NCI-H2171 treated with DMSO at 0.1 percent for 48 hours (cell line): ENCODE data around the gene MAFG.

Experiments
- DNase-seq: peaks from one replicate; lab custom pipeline; 2025; lab: John Stamatoyannopoulos, UW

MAFG gene

DNA sequence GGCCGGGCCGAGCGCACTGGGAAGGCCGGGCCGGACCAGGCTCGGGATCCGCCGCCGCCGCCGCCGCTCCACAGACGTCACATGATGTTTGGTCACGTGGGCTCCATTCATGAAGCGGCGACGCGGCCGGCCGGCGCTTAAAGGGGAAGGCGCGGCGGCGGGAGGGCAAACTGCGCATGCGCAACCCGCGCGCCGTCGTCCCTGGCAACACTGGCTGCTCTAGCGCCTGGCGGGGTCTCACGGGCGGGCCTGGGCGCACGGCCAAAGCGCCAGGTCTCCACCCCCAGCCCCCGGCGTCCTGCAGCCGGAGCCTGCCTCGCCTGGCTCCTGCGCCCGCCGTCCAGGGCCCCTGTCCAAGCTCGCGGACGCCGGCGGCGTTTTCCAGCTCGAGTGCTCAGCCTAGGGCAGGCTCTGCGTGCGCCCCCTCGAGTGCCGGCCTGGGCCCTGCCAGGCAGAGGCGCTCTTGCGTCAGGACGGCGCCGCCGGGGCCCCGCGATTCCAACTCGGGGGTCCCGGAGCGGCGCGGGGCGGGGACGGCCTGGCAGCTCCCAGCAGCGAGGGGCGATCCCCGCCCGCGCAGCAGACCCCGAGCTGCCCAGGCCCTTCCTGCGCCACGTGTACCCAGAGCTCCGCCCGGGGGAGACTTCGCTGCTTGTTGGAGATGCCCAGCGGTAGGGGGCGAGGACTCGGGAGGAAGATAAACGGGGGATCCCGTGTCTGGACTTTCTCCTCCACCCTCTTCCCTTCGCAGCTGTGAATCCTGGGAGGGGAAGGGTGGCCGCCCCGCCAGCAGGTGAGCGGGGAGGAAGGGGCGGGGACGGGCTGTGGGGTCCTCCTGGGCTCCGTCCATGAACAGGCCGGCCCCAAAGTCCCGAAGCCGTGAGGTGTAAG is at the start of gene MAFG:
Gene MAFG, minus strand, starts transcription at position 83 of the 891 bp plus-strand sequence. CDS start 4,550 bp downstream, outside the sequence.
- DNase-seq: peak; percentile 92

DNA sequence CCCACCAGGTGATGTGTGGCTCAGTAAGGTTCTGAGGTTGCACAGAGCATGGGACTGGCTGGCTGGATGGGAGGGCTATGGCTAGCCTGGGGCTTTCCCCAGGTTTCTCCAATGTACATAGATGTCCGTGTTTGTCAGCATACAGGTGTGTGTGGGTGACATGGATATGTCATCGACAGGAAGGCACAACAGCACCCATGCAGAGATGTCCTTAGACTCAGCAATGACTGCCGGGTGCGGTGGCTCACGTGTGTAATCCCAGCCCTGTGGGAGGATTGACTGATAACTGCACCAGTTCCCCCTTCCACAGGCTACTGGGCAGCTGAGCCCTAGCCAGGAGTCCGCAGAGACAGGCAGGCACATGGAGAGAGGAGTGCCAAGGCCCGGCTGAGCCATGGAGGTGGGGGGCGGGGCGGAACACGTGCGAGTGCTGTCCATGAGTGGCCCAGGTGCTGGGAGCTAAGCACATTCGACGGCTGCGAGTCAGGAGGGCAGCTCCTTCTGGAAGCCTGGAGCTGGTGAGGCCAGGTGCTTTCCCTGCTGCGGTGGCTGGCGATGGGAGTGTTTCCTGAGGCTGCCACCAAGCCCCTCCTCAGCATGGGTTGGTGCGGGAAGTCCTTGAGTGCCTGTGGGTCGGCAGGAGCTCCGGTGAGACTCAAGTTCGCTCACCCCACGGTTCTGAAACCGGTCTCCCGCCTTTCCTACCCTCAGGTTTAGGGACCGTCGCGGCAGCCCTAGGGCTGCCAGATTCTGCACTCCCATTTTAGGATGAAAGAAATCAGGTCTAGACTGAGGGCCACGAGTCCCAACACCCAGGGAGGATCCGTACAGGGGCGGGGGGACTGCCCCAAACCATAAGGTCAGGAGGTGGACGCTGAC is 49.0 kb upstream of the MAFG start:
- DNase-seq: peak; percentile 55

DNA sequence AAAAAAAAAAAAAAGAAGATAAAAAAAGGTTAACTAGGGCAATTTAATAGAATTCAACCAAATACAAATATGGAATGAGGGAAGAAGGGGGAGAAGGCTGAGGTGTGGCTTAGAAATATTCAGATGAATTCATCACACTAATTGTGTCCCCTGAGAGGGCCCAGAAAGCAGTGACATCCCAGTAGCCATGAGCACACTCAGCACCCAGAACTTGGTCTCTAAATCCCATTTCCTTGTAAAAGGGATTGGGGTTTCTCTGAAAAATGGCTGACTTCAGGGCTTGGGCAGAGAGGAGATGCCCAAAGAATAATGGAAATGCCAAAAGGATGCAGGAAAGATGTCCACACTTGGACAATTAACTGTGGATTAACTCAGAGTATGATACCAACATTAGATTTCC is 45.9 kb upstream of the MAFG start:
- no peak for DNase-seq

DNA sequence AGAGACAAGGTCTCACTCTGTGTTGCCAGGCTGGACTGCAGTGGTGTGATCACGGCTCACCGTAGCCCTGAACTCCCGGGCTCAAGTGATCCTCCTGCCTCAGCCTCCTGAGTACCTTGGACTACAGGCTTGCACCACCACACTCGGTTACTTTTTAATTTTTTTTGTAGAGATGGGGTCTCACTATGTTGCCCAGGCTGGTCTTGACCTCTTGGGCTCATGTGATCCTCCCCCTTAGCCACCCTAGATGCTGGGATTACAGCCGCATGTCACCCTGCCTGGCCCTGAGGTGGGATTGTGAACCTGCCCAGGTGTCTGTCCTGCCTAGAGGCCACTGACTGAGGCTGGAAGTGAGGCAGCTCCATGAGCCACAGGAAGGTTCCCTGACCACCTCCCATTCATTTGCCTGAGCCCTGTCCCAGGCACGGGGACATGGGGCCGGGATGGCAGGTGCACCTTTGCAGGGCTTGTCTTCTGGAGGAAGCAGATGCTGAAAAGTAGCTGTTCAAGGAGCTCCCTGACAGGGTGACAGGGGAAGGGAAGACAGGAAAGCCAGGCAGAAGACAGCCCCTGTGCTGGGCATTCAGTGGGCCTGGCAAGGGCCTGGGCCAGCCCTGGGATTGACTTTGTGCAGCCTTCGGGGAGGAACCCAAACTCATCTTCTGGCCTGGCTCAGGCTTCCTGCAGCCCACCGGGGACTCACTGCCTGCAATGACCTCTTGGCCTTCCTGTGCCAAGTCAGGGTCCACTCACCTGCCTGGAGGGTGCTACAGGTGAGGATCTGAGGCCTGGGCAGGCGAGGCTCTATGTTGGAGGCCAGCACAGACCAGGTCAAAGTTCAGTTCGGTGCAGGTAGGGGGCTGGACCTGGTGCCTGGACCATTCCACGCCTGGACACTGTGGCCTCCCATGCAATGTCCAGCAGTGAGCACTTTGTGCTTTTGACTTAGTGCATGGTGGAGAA is 41.6 kb upstream of the MAFG start:
- DNase-seq: no peak

DNA sequence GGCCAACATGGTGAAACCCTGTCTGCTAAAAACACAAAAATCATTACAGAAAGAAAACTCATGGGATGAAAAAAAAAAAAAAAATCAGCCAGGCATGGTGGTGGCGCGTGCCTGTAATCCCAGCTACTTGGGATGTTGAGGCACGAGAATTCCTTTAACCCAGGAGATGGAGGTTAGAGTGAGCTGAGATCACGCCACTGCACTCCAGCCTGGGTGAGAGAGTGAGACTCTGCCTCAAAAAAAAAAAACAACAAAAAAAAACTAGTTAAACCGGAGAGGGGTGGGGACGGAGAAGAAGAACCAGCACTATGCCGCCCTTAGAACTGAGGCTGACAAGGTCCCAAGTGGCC is 40.8 kb upstream of the MAFG start:
- DNase-seq: no peak

DNA sequence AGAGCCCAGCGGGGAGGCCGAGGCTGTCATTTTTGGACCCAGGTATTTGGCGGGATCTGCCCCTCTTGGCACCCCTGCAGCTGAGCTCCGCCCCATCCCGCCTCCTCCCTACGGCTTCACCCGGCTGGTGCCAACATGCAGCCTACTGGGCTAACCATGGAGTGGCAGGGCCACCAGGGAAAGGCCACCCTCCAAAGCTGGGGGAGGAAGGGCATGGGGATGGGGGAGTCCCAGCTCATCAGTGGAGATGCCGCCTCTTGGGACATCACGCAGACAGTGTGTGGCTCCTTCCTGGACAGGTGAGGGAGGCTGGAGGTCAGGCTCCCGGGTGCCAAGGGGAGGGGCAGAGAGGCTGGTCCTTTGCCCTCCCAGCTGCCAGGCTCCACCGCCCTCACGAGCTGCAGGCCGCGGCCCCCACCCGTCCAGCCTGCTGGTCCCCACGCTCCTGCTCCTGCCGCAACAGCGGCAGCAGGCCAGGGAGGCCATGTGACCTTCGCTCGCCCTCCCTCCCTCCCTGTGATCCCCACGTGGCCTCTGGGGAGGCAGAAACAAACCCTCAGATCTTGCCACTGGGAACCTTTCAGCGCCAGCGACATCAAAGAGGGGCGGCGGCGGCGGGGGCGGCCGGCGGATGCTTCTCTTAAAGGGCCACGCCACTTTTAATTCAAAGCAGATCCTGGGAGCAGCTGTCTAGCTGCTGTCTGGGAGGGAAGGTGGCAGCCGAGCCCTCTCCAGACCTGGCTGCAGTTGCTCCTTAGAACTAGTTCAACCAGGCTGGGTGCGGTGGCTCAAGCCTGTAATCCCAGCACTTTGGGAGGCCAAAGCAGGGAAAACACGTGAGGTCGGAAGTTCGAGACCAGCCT is 40.2 kb upstream of the MAFG start:
- DNase-seq: peak; percentile 92

DNA sequence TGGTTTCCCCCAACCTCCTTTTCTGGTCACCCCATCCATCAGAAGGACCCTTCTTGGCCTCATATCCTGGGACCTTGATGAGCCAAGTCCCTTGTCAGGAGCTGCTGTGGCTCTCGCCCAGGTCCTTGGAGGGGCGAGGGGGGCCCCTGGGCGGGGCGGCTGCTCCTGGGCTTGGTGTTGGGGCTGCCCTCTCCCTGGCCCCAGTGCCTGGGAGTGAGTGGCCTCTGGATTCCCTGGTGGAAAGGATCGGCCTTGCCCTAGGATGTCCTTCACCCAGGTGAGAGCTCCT is 39.7 kb upstream of the MAFG start:
- no peak for DNase-seq

DNA sequence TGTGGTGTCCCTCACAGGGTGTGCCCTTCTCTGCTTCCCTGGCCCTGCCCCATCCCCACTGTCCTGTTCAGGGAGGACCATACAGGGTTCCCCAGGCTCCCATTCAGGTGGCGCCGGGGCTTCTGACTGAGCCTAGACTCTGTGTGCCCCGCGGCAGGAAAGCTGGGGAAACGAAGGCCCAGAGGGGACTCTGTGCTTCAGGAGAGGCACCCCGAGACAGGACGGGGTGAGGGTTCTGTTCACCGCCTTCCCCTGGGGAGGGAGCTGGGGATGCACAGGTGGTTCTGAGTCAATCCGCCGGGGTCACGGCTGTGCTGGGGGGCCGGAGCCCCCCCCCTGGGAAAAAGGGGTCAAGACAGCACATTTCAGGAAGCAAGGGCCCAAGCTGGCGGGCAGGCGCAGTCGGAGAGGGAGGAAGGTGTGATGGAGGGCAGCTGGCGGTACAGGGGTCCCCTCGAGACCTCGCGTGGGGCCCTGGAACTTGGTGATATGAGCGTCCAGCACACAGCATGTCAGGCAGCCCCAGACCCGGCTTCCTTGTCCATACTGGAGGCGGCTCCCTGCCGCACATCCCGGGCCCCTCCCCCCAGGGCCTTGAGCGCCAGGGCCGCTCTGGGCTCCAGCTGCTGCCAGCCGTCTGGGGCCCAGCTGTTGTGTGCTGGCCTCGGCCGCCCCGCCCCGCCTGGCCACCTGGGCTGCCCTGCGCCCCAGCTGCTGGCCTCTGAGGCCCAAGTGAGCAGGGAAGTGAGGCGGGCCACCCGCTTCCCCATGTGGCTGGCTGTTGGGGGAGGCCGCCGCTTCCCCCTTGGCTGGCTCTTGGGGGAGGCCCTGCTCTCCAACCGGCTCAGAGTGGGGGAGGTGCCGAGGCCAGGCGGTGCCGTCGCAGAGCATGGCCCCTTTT is 39.1 kb upstream of the MAFG start:
- DNase-seq: peak; percentile 76

DNA sequence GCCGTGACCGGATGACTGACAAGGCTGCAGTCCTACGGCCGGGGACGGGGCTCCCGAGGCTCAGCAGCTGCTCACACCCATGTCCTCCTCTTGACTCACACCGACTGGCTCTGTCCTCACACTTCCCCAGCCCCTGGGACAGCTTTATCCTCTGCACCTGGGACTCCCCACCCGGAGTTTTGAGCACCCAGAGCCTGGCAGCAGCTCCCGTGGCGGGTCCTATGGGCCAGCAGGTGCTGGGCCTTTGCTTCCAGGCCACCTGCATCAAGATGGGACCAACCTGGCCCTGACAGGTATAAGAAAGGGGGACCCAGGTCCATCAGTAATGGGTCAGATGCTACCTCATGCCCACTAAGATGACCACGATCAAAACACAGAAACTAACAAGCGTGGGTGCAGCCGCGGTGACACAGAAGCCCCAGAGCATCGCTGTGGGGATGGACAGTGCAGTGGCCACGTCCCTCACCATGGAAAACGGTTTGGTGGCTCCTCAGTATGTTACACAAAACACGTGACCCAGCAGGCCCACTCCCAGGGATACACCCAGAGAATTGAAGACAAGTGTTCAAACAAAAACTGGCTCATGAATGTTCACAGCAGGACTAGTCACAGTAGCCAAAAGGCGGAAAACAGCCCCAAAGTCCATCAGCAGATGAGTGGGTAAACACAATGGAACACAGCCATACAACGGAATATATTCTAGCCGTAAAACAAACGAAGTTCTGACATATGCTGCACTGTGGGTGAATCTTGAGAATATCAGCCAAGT is 36.7 kb upstream of the MAFG start:
- no peak for DNase-seq

DNA sequence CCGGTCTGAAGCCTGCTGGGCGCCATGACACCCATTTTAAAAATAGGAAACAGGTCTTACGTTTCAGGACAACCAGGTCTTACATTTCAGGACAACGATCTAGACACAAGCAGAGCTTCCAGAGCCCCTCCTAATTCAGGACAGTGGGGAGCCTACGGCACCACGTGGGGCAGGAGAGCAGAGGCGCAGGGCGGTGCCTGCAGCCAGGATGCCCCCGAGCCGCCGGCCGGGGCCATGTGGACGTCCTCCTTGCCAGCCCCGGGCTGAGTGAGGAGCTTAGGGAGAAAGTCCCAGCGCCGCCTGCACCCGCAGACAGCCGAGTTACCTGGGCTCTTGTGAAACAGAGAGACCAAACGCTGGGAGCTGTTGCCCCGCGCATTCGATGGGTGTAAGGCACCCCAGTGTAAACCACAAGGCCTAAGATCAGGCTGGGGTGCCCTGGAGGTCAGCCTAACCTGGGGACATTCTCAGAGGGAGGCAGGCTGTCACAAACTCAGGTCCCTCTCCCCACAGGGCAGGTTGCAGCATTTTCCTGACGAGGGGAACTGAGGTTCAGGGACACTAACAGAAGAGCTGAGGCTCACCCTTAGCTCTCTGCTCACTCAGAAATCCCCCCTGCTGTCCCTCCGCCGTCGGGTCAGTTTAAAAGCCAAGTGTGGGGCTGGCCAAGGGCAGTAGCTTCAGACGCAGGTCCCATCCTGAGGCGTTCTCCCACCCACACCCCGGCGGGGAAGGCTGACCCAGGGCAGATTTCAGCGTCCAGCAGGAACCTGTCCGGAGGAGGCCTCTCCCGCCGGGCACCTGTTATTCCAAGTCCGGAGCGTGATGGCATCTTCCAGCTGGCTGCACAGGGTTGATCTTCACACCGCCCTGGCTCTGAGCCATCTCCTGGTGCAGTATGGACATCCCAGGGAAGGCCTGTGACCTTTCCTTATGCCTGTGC is 35.2 kb upstream of the MAFG start:
- no peak for DNase-seq

DNA sequence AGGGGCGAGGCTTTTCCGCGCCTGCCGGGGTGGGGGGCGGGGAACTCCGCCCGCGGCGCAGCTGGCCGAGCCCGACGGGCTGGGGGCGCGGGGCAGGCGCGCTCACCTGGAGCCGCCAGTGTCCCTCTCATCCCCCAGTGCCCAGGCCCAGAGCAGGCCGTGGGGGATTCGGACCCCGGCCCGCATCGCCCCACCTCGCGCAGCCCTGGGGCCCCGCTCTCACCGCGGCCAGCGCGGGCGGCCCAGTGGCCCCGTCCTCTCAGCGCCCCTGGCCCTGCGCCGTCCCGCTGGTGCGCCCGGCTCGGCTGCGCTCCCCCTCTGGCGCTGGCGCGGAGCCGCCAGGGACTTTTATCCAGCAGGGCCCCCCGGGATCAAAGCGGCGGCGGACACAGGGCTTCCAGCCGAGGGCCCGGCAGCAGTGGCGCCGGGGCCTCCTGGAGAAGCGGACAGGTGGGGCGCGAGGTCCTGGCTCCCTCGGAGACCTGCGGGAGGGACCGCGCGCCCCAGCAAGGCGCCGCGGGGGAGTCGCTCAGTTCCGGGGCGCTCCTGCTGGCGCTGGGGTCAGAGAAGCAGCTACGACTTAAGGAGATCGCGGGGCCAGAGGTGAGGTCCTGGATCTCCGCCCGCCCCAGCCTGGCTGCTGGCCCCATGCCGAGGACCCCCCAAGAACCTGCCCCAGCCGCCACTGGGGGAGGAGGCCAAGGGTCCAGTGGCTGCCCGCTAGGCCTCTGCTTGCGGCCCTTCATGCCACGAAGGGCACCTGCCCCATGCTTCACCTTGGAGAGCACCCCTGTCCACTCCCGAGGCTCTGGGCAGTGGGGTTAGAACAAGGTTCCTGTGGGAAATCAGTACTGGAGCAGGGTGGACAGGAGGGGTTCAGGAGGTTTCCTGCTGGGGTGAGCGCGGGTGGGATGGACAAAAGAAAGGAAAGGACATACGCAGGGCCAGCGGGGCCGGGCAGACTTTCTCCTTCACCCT is 34.3 kb upstream of the MAFG start:
- no peak for DNase-seq

DNA sequence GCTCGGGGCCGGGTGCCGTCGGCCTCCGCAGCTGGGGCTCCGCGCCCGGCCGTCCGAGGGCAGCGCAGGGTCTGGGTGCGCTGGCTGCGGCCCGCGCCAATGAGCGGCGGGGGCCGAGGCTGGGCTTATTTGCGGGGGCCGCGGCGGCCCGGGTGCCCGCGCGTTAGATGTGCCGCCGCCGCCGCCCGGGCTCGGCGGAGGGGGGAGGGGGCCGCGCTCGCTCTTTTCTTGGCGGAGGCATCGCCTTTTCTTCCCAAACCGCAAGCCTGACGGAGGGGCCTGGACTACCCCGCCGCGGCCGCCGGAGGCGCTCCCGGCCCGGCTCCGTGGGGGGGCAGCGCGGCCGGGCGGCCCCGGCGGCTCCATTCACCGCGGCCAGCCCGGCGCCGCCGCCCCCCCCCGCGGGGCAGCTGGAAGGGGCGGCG is 33.6 kb upstream of the MAFG start, which contains the start of gene NOTUM:
Gene NOTUM, minus strand, starts transcription at position 101 of the 425 bp plus-strand sequence. CDS start 278 bp downstream, outside the sequence.
- peak; percentile 16 for DNase-seq

DNA sequence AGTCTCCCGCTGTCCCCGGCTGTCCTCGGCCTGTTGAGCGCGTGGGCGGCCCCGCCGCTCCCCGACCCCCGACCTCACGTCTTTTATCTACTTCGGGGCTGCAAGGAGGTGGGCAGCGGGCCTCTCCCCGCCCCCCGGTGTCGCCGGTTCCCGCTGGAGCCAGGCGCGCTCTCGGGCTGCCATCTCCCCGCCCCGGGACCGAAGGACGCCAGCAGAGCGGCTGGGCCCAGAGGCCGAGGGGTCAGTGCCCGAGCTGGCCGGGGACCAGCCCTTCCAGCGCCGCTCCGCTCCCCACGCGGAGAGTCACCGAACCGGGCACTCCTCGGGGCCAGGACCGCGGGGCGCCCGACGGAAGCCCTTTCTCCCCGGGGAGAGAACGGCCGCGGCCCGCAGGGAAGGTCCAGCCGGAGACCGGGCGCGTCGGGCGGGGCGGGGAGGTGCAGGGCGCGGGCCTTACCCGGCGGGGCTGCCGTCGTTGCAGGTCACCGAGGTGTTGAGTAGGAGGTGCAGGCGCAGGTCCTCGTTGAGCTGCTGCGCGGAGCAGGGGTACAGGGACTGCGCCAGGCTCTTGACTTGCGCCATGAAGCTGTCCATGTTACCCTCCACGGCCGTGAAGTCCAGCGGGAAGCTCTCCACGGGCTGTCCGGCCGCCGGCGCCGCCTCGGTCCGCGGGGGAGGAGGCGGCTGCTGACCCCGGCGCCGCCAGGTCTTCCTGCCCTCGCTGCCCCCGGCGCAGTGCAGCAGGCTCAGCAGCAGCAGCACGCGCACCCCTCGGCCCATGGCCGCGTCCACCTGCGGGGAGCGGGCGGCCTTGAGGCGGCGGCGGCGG is 32.8 kb upstream of the MAFG start:
- no peak for DNase-seq

DNA sequence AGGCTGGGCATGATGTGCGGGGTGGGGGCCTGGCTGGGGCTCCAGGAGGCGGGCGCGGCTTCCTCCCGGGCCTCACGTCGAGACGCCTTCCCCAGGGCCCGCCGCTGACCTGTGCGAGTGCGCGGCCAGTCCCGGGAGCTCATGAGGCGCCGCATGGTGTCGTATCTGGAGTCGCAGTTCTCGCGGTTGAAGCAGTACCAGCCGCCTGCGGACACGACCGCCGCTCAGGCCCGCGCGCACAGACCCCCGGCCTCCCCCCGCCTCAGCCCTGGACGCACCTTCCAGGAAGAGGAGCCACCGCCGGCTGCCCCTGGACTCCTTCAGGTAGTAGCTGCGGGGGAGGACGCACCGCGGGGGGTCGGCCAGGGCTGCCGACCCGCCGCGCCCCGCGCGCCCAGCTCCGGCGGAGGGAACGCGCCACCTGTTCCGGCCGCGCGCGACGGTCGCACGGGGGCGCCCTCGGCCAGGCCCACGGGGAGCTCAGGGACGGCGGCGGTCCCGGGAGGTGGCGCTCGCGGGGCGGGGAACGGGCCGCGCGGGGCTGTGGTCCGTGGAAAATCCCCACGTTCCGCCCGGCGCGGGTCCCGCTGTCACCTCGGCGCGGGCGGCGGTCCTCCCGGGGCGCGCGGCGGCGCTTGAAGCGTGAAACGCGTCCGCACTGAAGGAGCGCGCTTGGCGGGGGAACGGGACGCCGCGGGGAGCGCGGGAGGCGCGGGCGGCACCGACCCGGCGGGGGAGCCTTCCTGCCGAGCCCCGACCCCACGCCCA is 32.0 kb upstream of the MAFG start:
- DNase-seq: peak; percentile 25
